Spinal cord (tissue), 10 donors: ENCODE measurements around the gene YTHDC2. TPM values are rescaled to one million over a fixed set of nuclear protein-coding genes. Genes with fewer than 3 reads are reported as not detected.

Experiments
- DNase-seq, 6 donors: peaks; one replicate each; pipeline versions ENCODE4 v3.0.0 to v3.0.0-alpha.2; 2013 to 2015; ENCODE audit warnings: low spot score in 6 of 6, low read depth in 4 of 6
- H3K27ac ChIP-seq: one replicate; pipeline ENCODE4 v1.5.1; 2013; ENCODE audit warnings: low read depth, low read length, control low read depth
- H3K27me3 ChIP-seq: one replicate; pipeline ENCODE4 v1.6.1; 2013; ENCODE audit warnings: low read length; ENCODE audit not compliant: control insufficient read depth, insufficient read depth
- H3K36me3 ChIP-seq: one replicate; pipeline ENCODE4 v1.6.1; 2013; ENCODE audit warnings: low read length; ENCODE audit not compliant: control insufficient read depth, insufficient read depth
- H3K4me1 ChIP-seq: one replicate; pipeline ENCODE4 v1.6.1; 2013; ENCODE audit warnings: low read length; ENCODE audit not compliant: control insufficient read depth, insufficient read depth
- H3K4me3 ChIP-seq: one replicate; pipeline ENCODE4 v1.5.1; 2013; ENCODE audit warnings: low read depth, low read length, control low read depth
- H3K9me3 ChIP-seq: one replicate; pipeline ENCODE4 v1.6.1; 2013; ENCODE audit warnings: low read length; ENCODE audit not compliant: control insufficient read depth, insufficient read depth
- WGBS: methylation state at CpG from one replicate; pipeline ENCODE4 v1.1.5; 2013; ENCODE audit warnings: missing lambda C conversion rate; ENCODE audit not compliant: insufficient coverage; 5-methylcytosine and 5-hydroxymethylcytosine counted together
- long read RNA-seq, 4 donors: transcript quantifications; one replicate each; lab custom pipeline, GENCODE V29; 2026
- polyA plus RNA-seq, 2 donors: library from polyadenylated mRNA; unstranded; fragments of 120-200 nt; gene quantifications; one replicate each; pipeline ENCODE4 v1.2.1, GENCODE V29; 2013; ENCODE audit not compliant: insufficient read length in 2 of 2
- total RNA-seq, 2 donors: library from RNA; depleted of rRNA in 1 of 2; stranded (reverse); fragments of 120-200 nt in 1 of 2; fragments of >200 nt in 1 of 2; gene quantifications; one replicate each; pipeline versions ENCODE4 v1.2.3 to v1.2.4, GENCODE V29; 2013 to 2014
- donor health status: healthy.

The YTHDC2 gene
- total RNA-seq (10 to 100 TPM; 24.9 to 44.6 TPM), polyA plus RNA-seq (10 to 100 TPM; 24.1 to 25.6 TPM)
- long read RNA-seq, donor 1, partial matches to known transcripts, result 7 of 7 reads
- long read RNA-seq, donor 1, other reads (novel, unspliced or antisense), result 0 of 7 reads
- long read RNA-seq, donor 2, result 0 reads
- long read RNA-seq, donor 3, result 0 reads
- long read RNA-seq, donor 4, partial matches to known transcripts, result 9 of 9 reads
- long read RNA-seq, donor 4, other reads (novel, unspliced or antisense), result 0 of 9 reads

GRCh38 chr5:113513384-113514288, at the start of gene YTHDC2:
TSS of gene YTHDC2 (plus strand) at chr5:113513694. CDS start at chr5:113513896, 202 bp downstream.
- peak; percentile 71 to 97 (median 83) for DNase-seq
- peak within 1 kb of the TSS; percentile 88 for H3K27ac ChIP-seq
- H3K9me3 ChIP-seq, result no peaks in the 10 kb centered on the region
- no peaks in the 10 kb centered on the region for H3K27me3 ChIP-seq
- peaks cover 5% of the 10 kb centered on the region for H3K36me3 ChIP-seq
- 0% methylated on average over 65 of the region's 72 CpGs for WGBS
- H3K4me3 ChIP-seq, result peak within 1 kb of the TSS; percentile 78
- peaks cover 3% of the 10 kb centered on the region for H3K4me1 ChIP-seq

- no peak for DNase-seq
- WGBS, result 50% methylated on average over 4 of the region's 5 CpGs
- no peaks in the 10 kb centered on the region for H3K36me3 ChIP-seq
- no peaks in the 10 kb centered on the region for H3K4me1 ChIP-seq
- no peak overlapping the region for H3K4me3 ChIP-seq
- no peaks in the 10 kb centered on the region for H3K9me3 ChIP-seq
- no peaks in the 10 kb centered on the region for H3K27me3 ChIP-seq
- no peak overlapping the region for H3K27ac ChIP-seq
These were observed 39.3 kb upstream of the YTHDC2 start for GRCh38 chr5:113474100-113474728.

GRCh38 chr5:113478691-113479090, 34.8 kb upstream of the YTHDC2 start:
- H3K27ac ChIP-seq, result no peak overlapping the region
- 100% methylated on average over 1 of the region's 3 CpGs for WGBS
- H3K27me3 ChIP-seq, result no peaks in the 10 kb centered on the region
- H3K4me3 ChIP-seq, result no peak overlapping the region
- H3K4me1 ChIP-seq, result no peaks in the 10 kb centered on the region
- no peaks in the 10 kb centered on the region for H3K9me3 ChIP-seq
- no peak for DNase-seq
- no peaks in the 10 kb centered on the region for H3K36me3 ChIP-seq

- Histone ChIP-seq H3K27ac (no peak overlapping the region), H3K27me3 (no peaks in the 10 kb centered on the region), H3K36me3 (no peaks in the 10 kb centered on the region), H3K4me1 (no peaks in the 10 kb centered on the region), H3K4me3 (no peak overlapping the region), H3K9me3 (no peaks in the 10 kb centered on the region)
- WGBS, result no CpG with 5 or more reads among the region's 5 CpGs
- no peak for DNase-seq
These were observed 33.3 kb upstream of the YTHDC2 start for GRCh38 chr5:113480243-113480642.

GRCh38 chr5:113487416-113487780, 26.1 kb upstream of the YTHDC2 start:
- Histone ChIP-seq H3K27ac (peak overlapping the region; percentile 45), H3K27me3 (peaks cover 10% of the 10 kb centered on the region), H3K9me3 (peaks cover 3% of the 10 kb centered on the region), H3K36me3 (no peaks in the 10 kb centered on the region), H3K4me3 (peak overlapping the region; percentile 85), H3K4me1 (peaks cover 14% of the 10 kb centered on the region)
- WGBS, result under 1% methylated on average over 18 of the region's 18 CpGs
- DNase-seq, result peak in 2 of 6 donors; percentile 10 to 17

GRCh38 chr5:113487781-113488644, 25.5 kb upstream of the YTHDC2 start, which contains the start of gene MCC:
TSS of gene MCC (minus strand) at chr5:113488453.
- Histone ChIP-seq H3K4me1 (peaks cover 14% of the 10 kb centered on the region), H3K27me3 (peaks cover 10% of the 10 kb centered on the region), H3K9me3 (peaks cover 3% of the 10 kb centered on the region), H3K27ac (peak within 1 kb of the TSS; percentile 54), H3K4me3 (peak within 1 kb of the TSS; percentile 85), H3K36me3 (no peaks in the 10 kb centered on the region)
- peak; percentile 63 to 95 (median 72) for DNase-seq
- under 1% methylated on average over 86 of the region's 86 CpGs for WGBS

GRCh38 chr5:113488645-113489184, 24.8 kb upstream of the YTHDC2 start:
- Histone ChIP-seq H3K27me3 (peaks cover 10% of the 10 kb centered on the region), H3K4me1 (peaks cover 14% of the 10 kb centered on the region), H3K9me3 (peaks cover 3% of the 10 kb centered on the region), H3K27ac (peak overlapping the region; percentile 54), H3K4me3 (peak overlapping the region; percentile 85), H3K36me3 (no peaks in the 10 kb centered on the region)
- DNase-seq, result no peak
- 8% methylated on average over 17 of the region's 20 CpGs for WGBS

GRCh38 chr5:113489299-113489698, 24.2 kb upstream of the YTHDC2 start:
- peaks cover 14% of the 10 kb centered on the region for H3K4me1 ChIP-seq
- 71% methylated on average over 2 of the region's 3 CpGs for WGBS
- H3K27me3 ChIP-seq, result peaks cover 10% of the 10 kb centered on the region
- peaks cover 3% of the 10 kb centered on the region for H3K9me3 ChIP-seq
- no peak overlapping the region for H3K4me3 ChIP-seq
- no peak overlapping the region for H3K27ac ChIP-seq
- no peaks in the 10 kb centered on the region for H3K36me3 ChIP-seq
- peak in 1 of 6 donors; percentile 3 for DNase-seq
